HFFc6 (cell line): ENCODE data around the gene UGP2. TPM values are rescaled to one million over a fixed set of nuclear protein-coding genes. Genes with fewer than 3 reads are reported as not detected.

Source experiments
- DNase-seq: peaks from one replicate; pipeline ENCODE4 v3.0.0-alpha.2; 2018
- H3K27ac Mint-ChIP-seq: 2 replicates; pipeline ENCODE4 v1.8.0; 2020; ENCODE audit warnings: mild to moderate bottlenecking, mixed read lengths
- H3K27me3 Mint-ChIP-seq: 2 replicates; pipeline ENCODE4 v1.8.0; 2021; ENCODE audit warnings: mild to moderate bottlenecking, moderate library complexity, mixed read lengths; ENCODE audit not compliant: insufficient read depth
- H3K36me3 Mint-ChIP-seq: 2 replicates; pipeline ENCODE4 v1.8.0; 2021; ENCODE audit warnings: low read depth, mixed read lengths
- H3K4me1 Mint-ChIP-seq: 2 replicates; pipeline ENCODE4 v1.8.0; 2020; ENCODE audit warnings: low read depth, mixed read lengths
- H3K4me3 Mint-ChIP-seq: 2 replicates; pipeline ENCODE4 v1.8.0; 2020; ENCODE audit warnings: mild to moderate bottlenecking, moderate library complexity, mixed read lengths
- H3K9me3 Mint-ChIP-seq: 2 replicates; pipeline ENCODE4 v1.8.0; 2020; ENCODE audit warnings: mild to moderate bottlenecking, mixed read lengths
- CTCF ChIP-seq: fragments of 200-600 bp; sonication (generic); IDR thresholded peaks from 2 replicates; pipeline ENCODE4 v1.5.0; 2021; ENCODE audit warnings: antibody characterized with exemption, mild to moderate bottlenecking
- total RNA-seq, 6 experiments: library from RNA; stranded (reverse); fragmentation: NEBNext Ultra II Directional; extraction: Animal tissue kit (Norgen Biotek cat#: 25700); gene quantifications; 2 replicates in 1 of 6; 3 replicates in 5 of 6; pipeline ENCODE4 v1.2.3, GENCODE V29; 2021

The UGP2 gene
- total RNA-seq, 6 experiments from 2014 or later, result 150 to 199 (median 172) TPM

DNA sequence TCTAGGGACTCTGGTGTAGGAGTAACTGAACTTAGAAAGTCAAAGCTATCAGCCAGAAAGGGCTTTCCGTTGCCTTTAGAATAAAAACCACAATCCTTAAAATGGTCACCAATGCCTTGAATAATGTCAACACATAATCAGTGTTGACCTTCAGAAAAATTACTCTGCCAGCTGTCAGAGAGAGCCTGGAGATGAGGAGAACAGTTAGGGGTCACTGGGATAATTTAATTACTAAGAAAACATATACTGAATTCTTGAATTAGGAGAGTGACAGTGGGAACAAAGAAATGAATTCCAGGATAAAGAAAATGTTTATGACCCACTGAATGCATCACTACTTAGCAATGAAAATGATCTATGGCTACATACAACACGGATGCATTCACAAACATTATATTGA is 23.4 kb upstream of the UGP2 start:
- no peak overlapping the region for H3K27ac Mint-ChIP-seq
- no peak overlapping the region for H3K4me3 Mint-ChIP-seq
- H3K27me3 Mint-ChIP-seq, result no peaks in the 10 kb centered on the region
- TF ChIP-seq CTCF, result no peak
- H3K4me1 Mint-ChIP-seq, result peaks cover 38% of the 10 kb centered on the region
- DNase-seq, result no peak
- no peaks in the 10 kb centered on the region for H3K36me3 Mint-ChIP-seq
- H3K9me3 Mint-ChIP-seq, result no peaks in the 10 kb centered on the region

GRCh38 chr2:63819256-63819655 is 22.4 kb upstream of the UGP2 start:
- no peak for DNase-seq
- Mint-ChIP-seq H3K27me3 (no peaks in the 10 kb centered on the region), H3K36me3 (no peaks in the 10 kb centered on the region), H3K27ac (no peak overlapping the region), H3K9me3 (no peaks in the 10 kb centered on the region), H3K4me3 (no peak overlapping the region), H3K4me1 (peaks cover 34% of the 10 kb centered on the region)
- TF ChIP-seq CTCF, result no peak

DNA sequence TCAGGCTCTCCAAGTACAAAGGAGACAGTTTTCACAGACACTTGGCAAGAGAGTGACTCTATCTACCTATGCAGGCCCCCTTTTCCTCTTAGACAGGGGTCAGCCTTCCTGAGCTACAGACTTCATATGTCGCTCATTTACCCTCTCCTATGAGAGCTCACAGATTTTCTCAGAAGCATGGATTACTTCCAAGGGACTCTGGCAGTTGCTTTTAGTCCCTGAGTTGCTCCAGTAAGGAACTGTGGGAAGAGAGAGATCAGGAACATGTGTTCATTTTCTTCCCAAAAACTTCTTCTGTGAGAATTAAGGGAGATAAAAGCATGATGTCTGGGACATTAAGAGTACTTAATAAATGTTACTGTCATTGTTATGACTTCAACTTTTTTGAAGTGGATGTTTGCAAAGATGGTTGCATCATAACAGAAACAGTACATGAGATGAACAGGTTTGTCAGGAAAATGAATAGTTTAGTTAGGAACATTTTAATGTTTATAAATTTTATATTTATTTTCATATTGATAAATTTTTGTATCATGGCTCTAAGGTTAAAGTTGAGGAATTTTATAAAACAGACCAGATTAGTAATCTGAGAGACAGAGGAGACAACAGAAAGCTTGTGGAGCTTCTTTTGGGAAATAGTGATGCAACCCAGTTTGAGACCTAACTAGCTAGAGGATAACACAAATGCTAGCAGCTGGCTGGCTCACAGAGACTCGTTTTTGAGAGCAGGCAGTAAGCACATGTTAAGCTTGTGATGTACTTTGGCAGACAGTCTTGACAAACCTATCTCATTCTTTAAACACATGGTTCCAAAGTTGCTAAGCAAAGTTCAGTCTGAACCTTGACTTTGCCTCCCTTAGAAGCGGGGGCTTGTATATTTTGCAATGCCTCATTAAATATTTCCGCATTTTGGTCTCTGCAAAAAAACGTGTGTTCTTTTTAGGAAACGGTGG is 21.7 kb upstream of the UGP2 start:
- peaks cover 27% of the 10 kb centered on the region for H3K4me1 Mint-ChIP-seq
- no peak overlapping the region for H3K4me3 Mint-ChIP-seq
- H3K27me3 Mint-ChIP-seq, result no peaks in the 10 kb centered on the region
- no peaks in the 10 kb centered on the region for H3K36me3 Mint-ChIP-seq
- H3K9me3 Mint-ChIP-seq, result no peaks in the 10 kb centered on the region
- H3K27ac Mint-ChIP-seq, result no peak overlapping the region
- no peak for TF ChIP-seq CTCF
- no peak for DNase-seq

DNA sequence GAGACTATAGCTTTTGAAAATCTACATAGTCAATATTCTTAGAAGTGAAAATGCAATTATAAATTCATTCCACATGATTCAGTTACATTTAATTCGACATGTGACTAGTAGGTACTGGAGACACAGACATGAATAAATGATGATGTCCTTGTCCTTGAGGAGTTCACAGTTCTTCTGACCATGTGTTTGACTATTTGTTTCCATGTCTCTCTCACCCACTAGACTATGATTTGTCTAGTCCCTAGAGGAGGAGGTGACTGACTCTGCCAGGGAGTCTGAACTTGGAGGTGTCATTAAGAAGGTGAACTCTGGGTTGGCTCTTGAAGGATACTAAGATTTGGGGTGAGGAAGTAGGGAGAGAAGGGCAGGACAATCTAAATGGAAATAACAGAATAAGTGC is 20.7 kb upstream of the UGP2 start:
- Mint-ChIP-seq H3K4me1 (peaks cover 23% of the 10 kb centered on the region), H3K4me3 (no peak overlapping the region), H3K27ac (no peak overlapping the region), H3K36me3 (no peaks in the 10 kb centered on the region), H3K9me3 (no peaks in the 10 kb centered on the region), H3K27me3 (no peaks in the 10 kb centered on the region)
- no peak for TF ChIP-seq CTCF
- DNase-seq, result no peak

DNA sequence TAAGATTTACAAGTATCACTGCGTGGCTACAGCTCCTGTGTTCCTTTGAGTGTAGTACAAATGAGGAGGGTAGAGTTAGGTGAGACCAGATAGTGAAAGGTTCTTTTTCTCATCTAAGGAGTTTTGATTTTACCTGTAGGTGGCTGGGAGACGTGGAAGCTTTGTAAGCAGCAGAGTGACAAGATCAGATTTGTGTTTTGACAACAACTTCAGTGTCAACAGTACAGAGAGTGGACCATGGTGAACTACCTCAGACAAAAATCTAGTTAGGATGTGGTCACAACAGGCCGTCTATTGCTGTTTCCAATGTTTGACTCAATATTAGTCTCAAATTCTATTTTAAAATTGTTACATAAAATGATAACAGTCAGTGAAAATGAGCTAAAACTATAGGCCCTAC is 20.3 kb upstream of the UGP2 start:
- TF ChIP-seq CTCF, result no peak
- H3K9me3 Mint-ChIP-seq, result no peaks in the 10 kb centered on the region
- no peaks in the 10 kb centered on the region for H3K27me3 Mint-ChIP-seq
- DNase-seq, result no peak
- no peaks in the 10 kb centered on the region for H3K36me3 Mint-ChIP-seq
- H3K4me1 Mint-ChIP-seq, result peaks cover 19% of the 10 kb centered on the region
- no peak overlapping the region for H3K27ac Mint-ChIP-seq
- no peak overlapping the region for H3K4me3 Mint-ChIP-seq
